Smooth muscle cell (in vitro differentiated cells): Measurements from ENCODE around the gene TMEM59. TPM values are rescaled to one million over a fixed set of nuclear protein-coding genes. Genes with fewer than 3 reads are reported as not detected.

Source experiments
- DNase-seq: peaks from one replicate; lab custom pipeline; 2025; ENCODE audit not compliant: unreplicated experiment; lab: John Stamatoyannopoulos, UW
- H2AFZ ChIP-seq: fragments of 200-600 bp; sonication (generic); 2 replicates; pipeline ENCODE4 v1.6.0; 2016; ENCODE audit warnings: antibody characterized with exemption, low read depth, mild to moderate bottlenecking
- H3F3A ChIP-seq: fragments of 200-600 bp; sonication (generic); 2 replicates; pipeline ENCODE4 v1.6.0; 2017; ENCODE audit warnings: antibody characterized with exemption, low read depth
- H3K27ac ChIP-seq: fragments of 200-600 bp; sonication (generic); 2 replicates; pipeline ENCODE4 v1.5.1; 2016; ENCODE audit warnings: low read depth, mild to moderate bottlenecking
- H3K27me3 ChIP-seq: fragments of 200-600 bp; sonication (generic); 2 replicates; pipeline ENCODE4 v1.6.1; 2016; ENCODE audit warnings: low read depth, mild to moderate bottlenecking
- H3K36me3 ChIP-seq: fragments of 200-600 bp; sonication (generic); 2 replicates; pipeline ENCODE4 v1.5.1; 2016; ENCODE audit warnings: low read depth
- H3K4me1 ChIP-seq: fragments of 200-600 bp; sonication (generic); 2 replicates; pipeline ENCODE4 v1.5.1; 2016; ENCODE audit warnings: low read depth
- H3K4me2 ChIP-seq: fragments of 200-600 bp; sonication (generic); 2 replicates; pipeline ENCODE4 v1.6.0; 2016; ENCODE audit warnings: mild to moderate bottlenecking
- H3K4me3 ChIP-seq: fragments of 200-600 bp; sonication (generic); 2 replicates; pipeline ENCODE4 v1.5.1; 2016; ENCODE audit warnings: mild to moderate bottlenecking
- H3K79me2 ChIP-seq: fragments of 200-600 bp; sonication (generic); 2 replicates; pipeline ENCODE4 v1.6.0; 2016; ENCODE audit warnings: low read depth, mild to moderate bottlenecking
- H3K9ac ChIP-seq: fragments of 200-600 bp; sonication (generic); 2 replicates; pipeline ENCODE4 v1.6.0; 2016; ENCODE audit warnings: low read depth
- H3K9me3 ChIP-seq: fragments of 200-600 bp; sonication (generic); replicated peaks from 2 replicates; pipeline ENCODE4 v1.5.1; 2016; ENCODE audit warnings: low read depth
- H4K20me1 ChIP-seq: fragments of 200-600 bp; sonication (generic); 2 replicates; pipeline ENCODE4 v1.6.0; 2016; ENCODE audit warnings: low read depth
- CTCF ChIP-seq: fragments of 200-600 bp; sonication (generic); IDR thresholded peaks from 2 replicates; pipeline ENCODE4 v1.5.1; 2017; ENCODE audit warnings: borderline replicate concordance, mild to moderate bottlenecking, antibody characterized with exemption; ENCODE audit not compliant: insufficient read depth, poor library complexity, severe bottlenecking
- WGBS: methylation state at CpG from one replicate; pipeline ENCODE4 v1.1.7; 2016; ENCODE audit warnings: low lambda C conversion rate; 5-methylcytosine and 5-hydroxymethylcytosine counted together
- polyA plus RNA-seq: library from polyadenylated mRNA; unstranded; fragments of >200 nt; fragmentation: Nextera tagmentation; extraction: Ambion mirVana; gene quantifications from 2 replicates; pipeline ENCODE4 v1.2.1, GENCODE V29; 2016
- total RNA-seq: library from RNA; depleted of rRNA; stranded (reverse); fragments of >200 nt; gene quantifications from 2 replicates; pipeline ENCODE4 v1.2.3, GENCODE V29; 2014

Gene TMEM59
- total and polyA plus RNA-seq, 2 experiments from 2014 or later: 402 to 444 TPM

GRCh38 chr1:54094001-54094729, 41.2 kb upstream of the TMEM59 start:
- Histone ChIP-seq H3K79me2 (no peaks in the 10 kb centered on the region), H3K36me3 (no peaks in the 10 kb centered on the region), H3K27me3 (no peaks in the 10 kb centered on the region), H3K9ac (no peak overlapping the region), H3K4me3 (no peak overlapping the region), H3K27ac (no peak overlapping the region), H3K9me3 (no peaks in the 10 kb centered on the region), H3F3A (no peaks in the 10 kb centered on the region), H4K20me1 (no peaks in the 10 kb centered on the region), H2AFZ (no peak overlapping the region), H3K4me1 (peaks cover 4% of the 10 kb centered on the region), H3K4me2 (no peak overlapping the region)
- DNase-seq: no peak
- no peak for TF ChIP-seq CTCF
- WGBS: 99% methylated on average over 4 of the region's 4 CpGs

- Histone ChIP-seq H3K79me2 (no peaks in the 10 kb centered on the region), H3K4me3 (no peak overlapping the region), H3K36me3 (no peaks in the 10 kb centered on the region), H3K9ac (no peak overlapping the region), H2AFZ (no peak overlapping the region), H3K27me3 (no peaks in the 10 kb centered on the region), H3F3A (no peaks in the 10 kb centered on the region), H4K20me1 (no peaks in the 10 kb centered on the region), H3K27ac (no peak overlapping the region), H3K9me3 (no peaks in the 10 kb centered on the region), H3K4me2 (no peak overlapping the region), H3K4me1 (no peaks in the 10 kb centered on the region)
- no peak for TF ChIP-seq CTCF
- DNase-seq: no peak
- 92% methylated on average over 3 of the region's 3 CpGs for WGBS
Observed at GRCh38 chr1:54091666-54092065, 38.7 kb upstream of the TMEM59 start.

- Histone ChIP-seq H3K9me3 (no peaks in the 10 kb centered on the region), H3K79me2 (no peaks in the 10 kb centered on the region), H3K4me1 (no peaks in the 10 kb centered on the region), H4K20me1 (no peaks in the 10 kb centered on the region), H3F3A (no peaks in the 10 kb centered on the region), H3K4me2 (no peak overlapping the region), H3K27ac (no peak overlapping the region), H2AFZ (no peak overlapping the region), H3K9ac (no peak overlapping the region), H3K36me3 (no peaks in the 10 kb centered on the region), H3K27me3 (no peaks in the 10 kb centered on the region), H3K4me3 (no peak overlapping the region)
- TF ChIP-seq CTCF: no peak
- 91% methylated on average over 5 of the region's 5 CpGs for WGBS
- no peak for DNase-seq
Observed at GRCh38 chr1:54088385-54088784, 35.4 kb upstream of the TMEM59 start.

GRCh38 chr1:54086754-54087153, 33.8 kb upstream of the TMEM59 start:
- H3K27me3 ChIP-seq: no peaks in the 10 kb centered on the region
- H4K20me1 ChIP-seq: no peaks in the 10 kb centered on the region
- H3F3A ChIP-seq: no peaks in the 10 kb centered on the region
- no peak for TF ChIP-seq CTCF
- H3K9ac ChIP-seq: no peak overlapping the region
- H3K36me3 ChIP-seq: no peaks in the 10 kb centered on the region
- no peak overlapping the region for H3K4me3 ChIP-seq
- 92% methylated on average over 1 of the region's 1 CpG for WGBS
- no peaks in the 10 kb centered on the region for H3K4me1 ChIP-seq
- no peak for DNase-seq
- H2AFZ ChIP-seq: no peak overlapping the region
- no peaks in the 10 kb centered on the region for H3K9me3 ChIP-seq
- H3K79me2 ChIP-seq: no peaks in the 10 kb centered on the region
- no peak overlapping the region for H3K4me2 ChIP-seq
- no peak overlapping the region for H3K27ac ChIP-seq
